Neural progenitor cell (in vitro differentiated cells): ENCODE results near the gene ZCCHC14.
"Not testable (repeated sequence)": the region's sequence is repeated elsewhere in the genome, so short reads cannot be mapped to it uniquely, and the experiment has no call there.

Source experiments
- EZH2phosphoT487 ChIP-seq: fragments of 200-600 bp; sonication (generic); IDR thresholded peaks from 2 replicates; pipeline ENCODE4 v1.6.1; 2017; ENCODE audit warnings: antibody characterized with exemption
- TF ChIP-seq, protein P1 (sequence below): fragments of 200-600 bp; sonication (generic); IDR thresholded peaks from 2 replicates; pipeline ENCODE4 v1.5.1; 2017; ENCODE audit warnings: antibody characterized with exemption, mild to moderate bottlenecking

DNA sequence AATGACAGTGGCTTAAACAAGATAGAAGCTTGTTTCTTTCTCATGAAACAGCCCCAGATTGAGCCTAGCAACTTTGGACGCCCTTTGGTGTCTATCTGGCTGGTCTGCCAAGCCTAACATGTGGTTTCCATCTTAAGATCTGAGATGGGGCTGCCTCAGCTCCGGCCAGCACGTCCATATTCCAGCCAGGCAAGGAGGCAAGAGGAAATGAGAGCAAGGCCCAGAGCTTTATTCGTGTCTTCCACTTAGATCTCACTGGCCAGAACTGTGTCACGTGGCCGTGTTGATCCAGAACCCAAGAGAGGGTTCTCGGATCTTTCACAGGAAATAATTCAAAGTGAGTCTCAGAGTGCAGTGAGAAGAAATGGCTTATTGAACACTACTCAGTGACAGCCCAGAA is 28.9 kb upstream of the ZCCHC14 start:
- TF ChIP-seq, protein P1, sequence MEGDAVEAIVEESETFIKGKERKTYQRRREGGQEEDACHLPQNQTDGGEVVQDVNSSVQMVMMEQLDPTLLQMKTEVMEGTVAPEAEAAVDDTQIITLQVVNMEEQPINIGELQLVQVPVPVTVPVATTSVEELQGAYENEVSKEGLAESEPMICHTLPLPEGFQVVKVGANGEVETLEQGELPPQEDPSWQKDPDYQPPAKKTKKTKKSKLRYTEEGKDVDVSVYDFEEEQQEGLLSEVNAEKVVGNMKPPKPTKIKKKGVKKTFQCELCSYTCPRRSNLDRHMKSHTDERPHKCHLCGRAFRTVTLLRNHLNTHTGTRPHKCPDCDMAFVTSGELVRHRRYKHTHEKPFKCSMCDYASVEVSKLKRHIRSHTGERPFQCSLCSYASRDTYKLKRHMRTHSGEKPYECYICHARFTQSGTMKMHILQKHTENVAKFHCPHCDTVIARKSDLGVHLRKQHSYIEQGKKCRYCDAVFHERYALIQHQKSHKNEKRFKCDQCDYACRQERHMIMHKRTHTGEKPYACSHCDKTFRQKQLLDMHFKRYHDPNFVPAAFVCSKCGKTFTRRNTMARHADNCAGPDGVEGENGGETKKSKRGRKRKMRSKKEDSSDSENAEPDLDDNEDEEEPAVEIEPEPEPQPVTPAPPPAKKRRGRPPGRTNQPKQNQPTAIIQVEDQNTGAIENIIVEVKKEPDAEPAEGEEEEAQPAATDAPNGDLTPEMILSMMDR, result not testable (repeated sequence)
- TF ChIP-seq EZH2phosphoT487, result not testable (repeated sequence)
